ENCODE results near the gene TMEM184B. TPM values are rescaled to one million over a fixed set of nuclear protein-coding genes. Genes with fewer than 3 reads are reported as not detected.
"Not testable (repeated sequence)": the region's sequence is repeated elsewhere in the genome, so short reads cannot be mapped to it uniquely, and the experiment has no call there.

TMEM184B gene
- total RNA-seq, 2 donors from 2014 or later, result 31.5 to 36.5 TPM

DNA sequence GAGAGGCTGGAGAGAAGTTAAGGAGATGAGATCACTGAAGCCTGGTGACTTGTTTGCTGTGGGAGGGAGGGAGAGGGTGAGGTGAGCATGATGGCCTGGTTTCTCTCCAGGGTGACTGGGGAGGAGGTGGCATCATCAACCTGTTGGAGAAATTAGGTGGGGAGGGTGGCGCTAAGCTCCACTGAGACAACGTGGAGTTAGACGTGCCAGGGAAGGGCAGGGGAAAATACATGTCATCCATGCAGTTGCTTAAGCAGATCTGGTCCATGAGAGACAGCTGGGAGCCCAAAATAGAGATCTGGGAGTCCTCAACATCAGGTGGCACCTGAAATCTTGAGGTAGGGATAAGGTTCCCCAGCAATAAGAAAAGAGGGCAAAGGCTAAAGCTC, 80.3 kb downstream of the TMEM184B start:
- H3K9me3 Mint-ChIP-seq, result no peaks in the 10 kb centered on the region
- no peaks in the 10 kb centered on the region for H3K27me3 Mint-ChIP-seq
- peak overlapping the region; percentile 15 for H3K27ac Mint-ChIP-seq
- no peaks in the 10 kb centered on the region for H3K36me3 Mint-ChIP-seq (ENCODE audit: low read depth)
- ATAC-seq (replicated peaks), result no peak
- H3K4me3 Mint-ChIP-seq, result no peak overlapping the region
- peaks cover 4% of the 10 kb centered on the region for H3K4me1 Mint-ChIP-seq

- Mint-ChIP-seq H3K4me3 (no peak overlapping the region), H3K4me1 (peaks cover 4% of the 10 kb centered on the region), H3K9me3 (no peaks in the 10 kb centered on the region), H3K27me3 (no peaks in the 10 kb centered on the region), H3K27ac (peak overlapping the region; percentile 15), H3K36me3 (ENCODE audit: low read depth) (no peaks in the 10 kb centered on the region)
- ATAC-seq (replicated peaks), result no peak
These were observed 80.9 kb downstream of the TMEM184B start for GRCh38 chr22:38191731-38192474.

DNA sequence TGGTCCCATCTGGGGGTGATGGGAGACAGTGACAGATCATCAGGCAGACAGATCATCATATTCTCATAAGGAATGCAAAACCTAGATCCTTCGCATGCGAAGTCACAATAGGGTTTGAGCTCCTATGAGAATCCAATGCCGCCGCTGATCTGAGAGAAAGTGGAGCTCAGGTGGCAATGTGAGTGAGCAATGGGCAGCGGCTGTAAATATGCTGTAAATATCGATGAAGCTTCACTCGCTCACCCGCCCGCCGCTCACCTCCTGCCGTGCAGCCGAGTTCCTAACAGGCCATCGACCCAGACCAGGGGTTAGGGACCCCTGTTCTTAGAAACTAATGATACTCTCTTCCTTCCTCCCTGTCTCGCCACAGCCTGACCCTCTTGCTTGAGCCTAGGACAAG, 81.8 kb downstream of the TMEM184B start:
- Mint-ChIP-seq H3K9me3 (no peaks in the 10 kb centered on the region), H3K4me3 (no peak overlapping the region), H3K27me3 (no peaks in the 10 kb centered on the region), H3K4me1 (peaks cover 4% of the 10 kb centered on the region), H3K27ac (no peak overlapping the region), H3K36me3 (ENCODE audit: low read depth) (no peaks in the 10 kb centered on the region)
- ATAC-seq (replicated peaks), result no peak

- Mint-ChIP-seq H3K36me3 (ENCODE audit: low read depth) (no peaks in the 10 kb centered on the region), H3K27ac (no peak overlapping the region), H3K4me1 (peaks cover 4% of the 10 kb centered on the region), H3K4me3 (no peak overlapping the region), H3K27me3 (no peaks in the 10 kb centered on the region), H3K9me3 (no peaks in the 10 kb centered on the region)
- ATAC-seq (replicated peaks), result no peak
These were observed 82.2 kb downstream of the TMEM184B start for GRCh38 chr22:38190581-38190980.

DNA sequence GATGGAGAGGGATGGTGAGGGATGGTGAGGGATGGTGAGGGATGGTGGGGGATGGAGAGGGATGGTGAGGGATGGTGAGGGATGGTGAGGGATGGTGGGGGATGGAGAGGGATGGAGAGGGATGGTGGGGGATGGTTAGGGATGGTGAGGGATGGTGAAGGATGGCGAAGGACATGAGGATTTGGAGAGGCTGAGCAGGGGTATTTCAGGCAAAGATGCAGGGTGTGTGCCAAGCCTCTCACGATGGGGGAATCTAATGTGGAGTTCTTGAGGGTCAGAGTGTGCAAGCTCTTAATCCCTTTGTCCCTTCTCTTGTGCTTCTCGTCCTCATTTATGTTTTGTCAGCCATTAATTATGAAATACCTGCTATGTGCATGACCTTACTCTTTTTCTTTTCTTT, 83.7 kb downstream of the TMEM184B start:
- H3K27ac Mint-ChIP-seq, result no peak overlapping the region
- H3K36me3 Mint-ChIP-seq (ENCODE audit: low read depth), result no peaks in the 10 kb centered on the region
- H3K9me3 Mint-ChIP-seq, result no peaks in the 10 kb centered on the region
- no peak overlapping the region for H3K4me3 Mint-ChIP-seq
- no peaks in the 10 kb centered on the region for H3K4me1 Mint-ChIP-seq
- H3K27me3 Mint-ChIP-seq, result no peaks in the 10 kb centered on the region
- ATAC-seq (replicated peaks), result no peak

GRCh38 chr22:38187413-38188212, 85.2 kb downstream of the TMEM184B start:
- Mint-ChIP-seq H3K4me3 (no peak overlapping the region), H3K4me1 (no peaks in the 10 kb centered on the region), H3K27me3 (no peaks in the 10 kb centered on the region), H3K9me3 (no peaks in the 10 kb centered on the region), H3K36me3 (ENCODE audit: low read depth) (no peaks in the 10 kb centered on the region), H3K27ac (no peak overlapping the region)
- ATAC-seq (replicated peaks), result no peak

DNA sequence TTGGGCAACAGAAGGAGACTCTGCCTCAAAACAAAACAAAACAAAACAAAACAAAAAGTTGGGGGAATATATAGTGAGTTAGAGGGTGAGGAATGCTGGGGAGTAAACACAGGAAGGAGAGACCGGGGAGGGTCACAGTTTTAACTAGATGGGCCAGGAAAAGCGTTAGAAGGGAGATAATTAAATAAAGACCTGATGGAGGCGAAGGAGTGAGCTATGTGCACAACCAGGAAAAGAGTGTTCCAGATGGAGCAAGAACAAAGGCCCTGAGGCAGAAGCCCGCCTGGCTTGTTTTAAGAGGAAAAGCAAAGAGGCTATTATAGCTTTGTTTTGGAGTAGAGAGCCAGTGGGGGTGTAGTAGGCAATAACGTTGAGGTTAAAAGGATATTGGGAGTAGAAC, 86.4 kb downstream of the TMEM184B start:
- Mint-ChIP-seq H3K27ac (no peak overlapping the region), H3K27me3 (no peaks in the 10 kb centered on the region), H3K36me3 (ENCODE audit: low read depth) (peaks cover 2% of the 10 kb centered on the region), H3K4me1 (no peaks in the 10 kb centered on the region), H3K4me3 (no peak overlapping the region), H3K9me3 (no peaks in the 10 kb centered on the region)
- ATAC-seq (replicated peaks), result no peak

DNA sequence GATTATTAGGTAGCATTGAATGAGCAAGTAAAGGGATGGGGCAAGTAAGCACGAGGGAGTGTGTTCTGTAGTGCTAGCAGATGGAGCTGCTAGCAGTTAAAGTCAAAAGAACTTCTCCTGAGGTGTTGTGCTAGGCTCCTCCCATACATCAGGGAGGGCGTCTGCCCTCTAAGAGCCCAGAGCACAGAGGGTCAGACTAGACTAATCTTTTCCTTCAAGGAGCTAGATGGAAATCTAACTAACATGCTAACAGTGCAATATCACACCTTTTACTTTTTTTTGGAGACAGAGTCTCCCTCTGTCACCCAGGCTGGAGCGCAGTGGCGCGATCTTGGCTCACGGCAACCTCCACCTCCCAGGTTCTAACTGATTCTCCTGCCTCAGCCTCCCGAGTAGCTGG, 88.0 kb downstream of the TMEM184B start:
- Mint-ChIP-seq H3K36me3 (ENCODE audit: low read depth) (peaks cover 12% of the 10 kb centered on the region), H3K27ac (no peak overlapping the region), H3K4me1 (peaks cover 10% of the 10 kb centered on the region), H3K27me3 (no peaks in the 10 kb centered on the region), H3K9me3 (no peaks in the 10 kb centered on the region), H3K4me3 (no peak overlapping the region)
- no peak for ATAC-seq (replicated peaks)

DNA sequence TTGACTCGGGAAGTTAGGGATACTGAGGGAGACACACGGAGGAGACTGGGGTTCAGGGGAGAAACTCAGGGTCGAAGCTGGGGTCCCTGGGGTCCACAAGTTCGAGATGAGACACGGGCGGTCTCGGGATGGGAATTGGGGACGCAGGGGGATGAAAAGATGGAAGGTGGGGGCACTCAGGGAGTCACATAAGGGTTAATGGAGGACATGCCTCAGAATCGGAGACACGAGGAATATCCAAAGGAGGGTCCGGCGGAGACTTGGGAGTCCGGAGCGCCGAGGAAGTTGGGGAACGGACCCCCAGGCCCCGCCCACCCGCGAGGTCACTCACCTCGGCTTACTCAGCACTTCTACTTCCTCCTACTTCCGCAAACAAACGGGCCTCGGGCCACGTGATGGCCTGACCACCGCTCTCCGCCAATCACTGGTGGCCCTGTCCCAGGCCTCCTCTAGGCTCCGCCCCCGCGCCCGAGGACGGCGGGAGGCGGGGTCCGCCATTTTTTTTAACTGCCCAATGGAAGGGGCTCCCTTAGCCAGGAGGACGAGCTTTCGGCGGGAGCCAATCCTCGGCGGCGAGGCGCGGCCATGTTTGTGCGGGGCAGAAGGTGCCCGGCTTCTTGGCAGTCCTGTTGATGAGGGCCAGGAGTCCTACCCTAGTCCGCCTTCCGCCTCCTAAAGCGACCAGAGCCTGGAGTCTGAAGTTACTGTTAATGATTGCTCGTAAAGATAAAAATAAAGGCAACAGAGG, 91.2 kb downstream of the TMEM184B start, which contains the start of gene PLA2G6:
Gene PLA2G6 (minus strand): TSS at position 378 of the 748 bp plus-strand sequence. CDS start 12,404 bp downstream, outside the sequence.
- ATAC-seq (replicated peaks), result peak; percentile 86
- H3K4me1 Mint-ChIP-seq, result peaks cover 21% of the 10 kb centered on the region

GRCh38 chr22:38180841-38181452, 91.9 kb downstream of the TMEM184B start:
- Mint-ChIP-seq H3K27me3 (no peaks in the 10 kb centered on the region), H3K27ac (peak overlapping the region; percentile 98)

More for the DNA sequence above, 91.2 kb downstream of the TMEM184B start, which contains the start of gene PLA2G6:
- H3K4me3 Mint-ChIP-seq, result peak within 1 kb of the TSS; percentile 99
- H3K36me3 Mint-ChIP-seq (ENCODE audit: low read depth), result peaks cover 12% of the 10 kb centered on the region
- H3K27me3 Mint-ChIP-seq, result no peaks in the 10 kb centered on the region
- peak within 1 kb of the TSS; percentile 98 for H3K27ac Mint-ChIP-seq
- no peaks in the 10 kb centered on the region for H3K9me3 Mint-ChIP-seq

DNA sequence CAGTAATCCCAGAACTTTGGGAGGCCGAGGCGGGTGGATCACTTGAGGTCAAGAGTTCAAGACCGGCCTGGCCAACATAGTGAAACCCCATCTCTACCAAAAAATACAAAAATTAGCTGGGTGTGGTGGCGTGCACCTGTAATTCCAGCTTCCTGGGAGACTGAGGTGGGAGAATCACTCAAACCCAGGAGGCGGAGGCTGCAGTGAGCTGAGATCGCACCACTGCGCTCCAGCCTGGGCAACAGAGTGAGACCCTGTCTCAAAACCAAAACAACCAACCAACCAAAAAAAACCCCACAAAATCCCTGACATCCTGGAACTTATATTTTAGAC, 94.2 kb downstream of the TMEM184B start:
- H3K27me3 Mint-ChIP-seq; H3K9me3 Mint-ChIP-seq; ATAC-seq (replicated peaks): not testable (repeated sequence)
- Mint-ChIP-seq H3K36me3 (ENCODE audit: low read depth) (peaks cover 12% of the 10 kb centered on the region), H3K4me1 (peaks cover 28% of the 10 kb centered on the region), H3K4me3 (peak overlapping the region; percentile 99), H3K27ac (peak overlapping the region; percentile 98)

More at GRCh38 chr22:38180841-38181452, 91.9 kb downstream of the TMEM184B start:
- peak; percentile 1 for ATAC-seq (replicated peaks)
- Mint-ChIP-seq H3K36me3 (ENCODE audit: low read depth) (peaks cover 12% of the 10 kb centered on the region), H3K9me3 (no peaks in the 10 kb centered on the region), H3K4me1 (peaks cover 21% of the 10 kb centered on the region), H3K4me3 (peak overlapping the region; percentile 99)

- Mint-ChIP-seq H3K27ac (peak overlapping the region; percentile 44), H3K9me3 (no peaks in the 10 kb centered on the region), H3K27me3 (no peaks in the 10 kb centered on the region), H3K36me3 (ENCODE audit: low read depth) (peaks cover 12% of the 10 kb centered on the region), H3K4me1 (peaks cover 32% of the 10 kb centered on the region), H3K4me3 (peak overlapping the region; percentile 11)
- no peak for ATAC-seq (replicated peaks)
These were observed 94.7 kb downstream of the TMEM184B start for GRCh38 chr22:38177926-38178604.

GRCh38 chr22:38177571-38177925, 95.3 kb downstream of the TMEM184B start:
- H3K9me3 Mint-ChIP-seq; H3K27me3 Mint-ChIP-seq; ATAC-seq (replicated peaks): not testable (repeated sequence)
- Mint-ChIP-seq H3K4me3 (peak overlapping the region; percentile 11), H3K27ac (peak overlapping the region; percentile 44), H3K4me1 (peaks cover 37% of the 10 kb centered on the region), H3K36me3 (ENCODE audit: low read depth) (peaks cover 12% of the 10 kb centered on the region)

DNA sequence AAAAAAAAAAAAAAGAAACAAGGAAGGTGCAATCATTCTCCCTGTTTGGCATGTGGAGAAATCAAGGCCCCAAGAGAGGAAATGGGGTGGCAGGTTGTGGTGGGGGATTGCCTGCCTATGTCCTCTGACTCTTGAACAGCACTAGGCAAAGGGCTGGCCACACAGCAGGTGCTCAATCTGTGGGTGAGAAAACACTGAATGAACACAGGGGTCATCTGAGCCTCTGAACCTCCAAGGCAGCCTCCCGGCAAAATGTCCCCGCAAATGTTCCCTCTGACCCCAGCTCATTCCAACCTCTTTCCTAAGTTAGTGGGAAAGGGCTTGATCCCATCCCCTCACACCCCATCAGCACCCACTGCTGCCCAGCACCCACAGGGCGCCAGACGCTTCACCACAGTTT, 95.8 kb downstream of the TMEM184B start:
- Mint-ChIP-seq H3K4me1 (peaks cover 39% of the 10 kb centered on the region), H3K27ac (peak overlapping the region; percentile 74), H3K36me3 (ENCODE audit: low read depth) (peaks cover 12% of the 10 kb centered on the region), H3K27me3 (no peaks in the 10 kb centered on the region), H3K4me3 (peak overlapping the region; percentile 56), H3K9me3 (no peaks in the 10 kb centered on the region)
- no peak for ATAC-seq (replicated peaks)

Measured in activated T-helper 17 cell treated with anti-CD3 and anti-CD28 coated beads, Interleukin-2, amount 50 U/mL, for 72 hours (primary cell).